WTC11 (cell line): Measurements from ENCODE around the gene MPND. TPM values are rescaled to one million over a fixed set of nuclear protein-coding genes. Genes with fewer than 3 reads are reported as not detected.
A peak's percentile ranks its signal among the peaks of the same experiment; 100 is the strongest.

Source experiments
- ATAC-seq: fragments of 200-7000 bp; cut with Tn5 transposase; 2 replicates; pipeline ENCODE4 v1.10.0; 2021; ENCODE audit warnings: mild to moderate bottlenecking, moderate library complexity
- CTCF ChIA-PET: fragments of 300-600 bp; sonication (Branson Sonifier 250); formaldehyde crosslinking; loops from one replicate; lab custom pipeline; 2021; ENCODE audit warnings: antibody characterized with exemption; lab: Charles Lee
- POLR2A ChIA-PET: fragments of 350-600 bp; sonication (Branson Sonifier 250); formaldehyde crosslinking; loops from one replicate; lab custom pipeline; 2021; ENCODE audit warnings: antibody characterized with exemption; lab: Charles Lee
- DNase-seq: peaks from one replicate; pipeline ENCODE4 v3.0.0; 2021; ENCODE audit warnings: low spot score
- H3K27ac Mint-ChIP-seq: 2 replicates; pipeline ENCODE4 v1.8.0; 2021; ENCODE audit warnings: mixed read lengths
- H3K27me3 Mint-ChIP-seq: 2 replicates; pipeline ENCODE4 v1.8.0; 2021; ENCODE audit warnings: low read depth, mild to moderate bottlenecking, moderate library complexity, mixed read lengths
- H3K36me3 Mint-ChIP-seq: 2 replicates; pipeline ENCODE4 v1.8.0; 2021; ENCODE audit warnings: mixed read lengths
- H3K4me1 Mint-ChIP-seq: 2 replicates; pipeline ENCODE4 v1.8.0; 2022; ENCODE audit warnings: mixed read lengths
- H3K4me3 Mint-ChIP-seq: 2 replicates; pipeline ENCODE4 v1.8.0; 2021; ENCODE audit warnings: mild to moderate bottlenecking, moderate library complexity, mixed read lengths
- H3K9me3 Mint-ChIP-seq: 2 replicates; pipeline ENCODE4 v1.8.0; 2021; ENCODE audit warnings: mixed read lengths
- AFF4 ChIP-seq: sonication (generic); formaldehyde crosslinking; IDR thresholded peaks from 2 replicates; pipeline ENCODE4 v1.8.1; 2023; ENCODE audit warnings: mild to moderate bottlenecking, missing genetic modification reagents, borderline replicate concordance
- ATF3 ChIP-seq: sonication (generic); formaldehyde crosslinking; conservative IDR thresholded peaks from 2 replicates; pipeline ENCODE4 v1.8.1; 2022; ENCODE audit warnings: mild to moderate bottlenecking, missing genetic modification reagents
- ATF6 ChIP-seq: sonication (generic); formaldehyde crosslinking; IDR thresholded peaks from 2 replicates; pipeline ENCODE4 v1.8.1; 2023; ENCODE audit warnings: mild to moderate bottlenecking, missing genetic modification reagents
- CREB1 ChIP-seq: sonication (generic); formaldehyde crosslinking; IDR thresholded peaks from 2 replicates; pipeline ENCODE4 v1.8.0; 2023; ENCODE audit warnings: mild to moderate bottlenecking, missing genetic modification reagents
- E2F5 ChIP-seq: sonication (generic); formaldehyde crosslinking; IDR thresholded peaks from 2 replicates; pipeline ENCODE4 v1.8.1; 2022; ENCODE audit warnings: mild to moderate bottlenecking, moderate library complexity, missing genetic modification reagents
- EMX1 ChIP-seq: fragments of 250-450 bp; sonication (Bioruptor Pico); IDR thresholded peaks from 2 replicates; pipeline ENCODE4 v1.8.0; 2021; ENCODE audit warnings: mild to moderate bottlenecking
- ETV6 ChIP-seq: sonication (generic); formaldehyde crosslinking; IDR thresholded peaks from 2 replicates; pipeline ENCODE4 v1.8.1; 2022; ENCODE audit warnings: mild to moderate bottlenecking, missing genetic modification reagents
- GRHL2 ChIP-seq: fragments of 250-450 bp; sonication (Bioruptor Pico); IDR thresholded peaks from 2 replicates; pipeline ENCODE4 v1.8.0; 2022; ENCODE audit warnings: mild to moderate bottlenecking, moderate library complexity; ENCODE audit not compliant: insufficient replicate concordance, severe bottlenecking
- MYBL2 ChIP-seq: sonication (generic); formaldehyde crosslinking; IDR thresholded peaks from 2 replicates; pipeline ENCODE4 v1.8.1; 2023; ENCODE audit warnings: mild to moderate bottlenecking, moderate library complexity, missing genetic modification reagents
- NFATC4 ChIP-seq: fragments of 250-450 bp; sonication (Bioruptor Pico); IDR thresholded peaks from 2 replicates; pipeline ENCODE4 v1.9.0; 2021; ENCODE audit warnings: mild to moderate bottlenecking
- NFYB ChIP-seq: sonication (generic); formaldehyde crosslinking; conservative IDR thresholded peaks from 2 replicates; pipeline ENCODE4 v1.8.0; 2022; ENCODE audit warnings: low read depth, missing genetic modification reagents
- RELA ChIP-seq: sonication (generic); formaldehyde crosslinking; IDR thresholded peaks from 2 replicates; pipeline ENCODE4 v1.8.1; 2022; ENCODE audit warnings: missing genetic modification reagents, mild to moderate bottlenecking, borderline replicate concordance
- STAT6 ChIP-seq: sonication (generic); formaldehyde crosslinking; conservative IDR thresholded peaks from 2 replicates; pipeline ENCODE4 v1.8.1; 2023; ENCODE audit warnings: mild to moderate bottlenecking, low read depth, missing genetic modification reagents, moderate library complexity
- TCF7 ChIP-seq: sonication (generic); formaldehyde crosslinking; IDR thresholded peaks from 2 replicates; pipeline ENCODE4 v1.8.0; 2022; ENCODE audit warnings: mild to moderate bottlenecking, low read depth, missing genetic modification reagents, moderate library complexity
- TEAD1 ChIP-seq: sonication (generic); formaldehyde crosslinking; IDR thresholded peaks from 2 replicates; pipeline ENCODE4 v1.8.0; 2022; ENCODE audit warnings: mild to moderate bottlenecking, missing genetic modification reagents
- TEAD4 ChIP-seq: sonication (generic); formaldehyde crosslinking; IDR thresholded peaks from 2 replicates; pipeline ENCODE4 v1.8.0; 2022; ENCODE audit warnings: mild to moderate bottlenecking, missing genetic modification reagents
- USF1 ChIP-seq: sonication (generic); formaldehyde crosslinking; IDR thresholded peaks from 2 replicates; pipeline ENCODE4 v1.8.0; 2022; ENCODE audit warnings: mild to moderate bottlenecking, missing genetic modification reagents
- ZBTB21 ChIP-seq: sonication (generic); formaldehyde crosslinking; IDR thresholded peaks from 2 replicates; pipeline ENCODE4 v1.8.1; 2023; ENCODE audit warnings: mild to moderate bottlenecking, missing genetic modification reagents, borderline replicate concordance
- ZBTB43 ChIP-seq: sonication (generic); formaldehyde crosslinking; IDR thresholded peaks from 2 replicates; pipeline ENCODE4 v1.8.1; 2023; ENCODE audit warnings: mild to moderate bottlenecking, missing genetic modification reagents
- ZNF138 ChIP-seq: sonication (generic); formaldehyde crosslinking; conservative IDR thresholded peaks from 2 replicates; pipeline ENCODE4 v1.8.1; 2022; ENCODE audit warnings: mild to moderate bottlenecking, moderate library complexity, missing genetic modification reagents
- ZNF317 ChIP-seq: sonication (generic); formaldehyde crosslinking; IDR thresholded peaks from 2 replicates; pipeline ENCODE4 v1.8.1; 2023; ENCODE audit warnings: low read depth, mild to moderate bottlenecking, moderate library complexity, missing genetic modification reagents, borderline replicate concordance
- ZNF671 ChIP-seq: fragments of 250-450 bp; sonication (Bioruptor Pico); IDR thresholded peaks from 2 replicates; pipeline ENCODE4 v1.8.0; 2021; ENCODE audit warnings: mild to moderate bottlenecking
- total RNA-seq: library from RNA; stranded (reverse); gene quantifications from 3 replicates; pipeline ENCODE4 v1.2.3, GENCODE V29; 2021

The MPND gene
- total RNA-seq, 1 experiment from 2014 or later: 28.3 TPM

GRCh38 chr19:4374498-4375163 lies 31.3 kb downstream of the MPND start (continued):
- TF ChIP-seq NFYB (CRISPR knock-in tag): no peak

GRCh38 chr19:4375164-4376027 lies 32.0 kb downstream of the MPND start:
- Mint-ChIP-seq H3K27ac (peak overlapping the region; percentile 88), H3K36me3 (no peaks in the 10 kb centered on the region), H3K27me3 (no peaks in the 10 kb centered on the region), H3K4me3 (no peak overlapping the region), H3K4me1 (peaks cover 47% of the 10 kb centered on the region), H3K9me3 (no peaks in the 10 kb centered on the region)
- ChIA-PET CTCF (interaction anchor here (0.6 to 5.2 kb wide), 17 partner anchors 11 to 235 kb away, joined by 3 to 48 read pairs (median 7); partner anchors contain the start of genes CHAF1A, FSD1, MPND and PLIN5), POLR2A (interaction anchor here (0.9 to 1.8 kb wide), 5 partner anchors 14 to 33 kb away, joined by 3 to 7 read pairs (median 4); no protein-coding TSS in a partner anchor)
- DNase-seq: peak; percentile 84
- peak; percentile 79 for ATAC-seq
- TF ChIP-seq ZNF138 (CRISPR knock-in tag): no peak
- no peak for TF ChIP-seq ZNF317 (CRISPR knock-in tag)
- TF ChIP-seq TCF7 (CRISPR knock-in tag): no peak
- TF ChIP-seq TEAD4: peak; percentile 73; the same call in 1 of the 2 replicates
- no peak for TF ChIP-seq USF1 (CRISPR knock-in tag)
- TF ChIP-seq ETV6 (CRISPR knock-in tag): no peak
- TF ChIP-seq MYBL2 (CRISPR knock-in tag): no peak
- TF ChIP-seq ATF6 (CRISPR knock-in tag): no peak
- no peak for TF ChIP-seq EMX1 (CRISPR knock-in tag)
- TF ChIP-seq NFATC4: no peak
- no peak for TF ChIP-seq ZNF671 (CRISPR knock-in tag)
- TF ChIP-seq ZBTB21 (CRISPR knock-in tag): no peak
- no peak for TF ChIP-seq GRHL2 (CRISPR knock-in tag)
- TF ChIP-seq ATF3 (CRISPR knock-in tag): no peak
- TF ChIP-seq AFF4 (CRISPR knock-in tag): no peak
- TF ChIP-seq RELA (CRISPR knock-in tag): peak; percentile 41; the same call in 1 of the 2 replicates
- no peak for TF ChIP-seq E2F5 (CRISPR knock-in tag)
- TF ChIP-seq ZBTB43 (CRISPR knock-in tag): no peak
- no peak for TF ChIP-seq STAT6
- TF ChIP-seq CREB1 (CRISPR knock-in tag): 0 out of 2 replicates have a peak, but pooled peaks have one; percentile 28
- peak; percentile 70; the same call in 1 of the 2 replicates for TF ChIP-seq TEAD1 (CRISPR knock-in tag)
